Uterus (tissue), 4 donors: ENCODE measurements around the gene ATXN7L1. TPM values are rescaled to one million over a fixed set of nuclear protein-coding genes. Genes with fewer than 3 reads are reported as not detected.

ENCODE experiments used
- DNase-seq, 2 donors: peaks; one replicate each; pipeline ENCODE4 v3.0.0-alpha.2; 2019 to 2020
- H3K27ac ChIP-seq, 2 donors: fragments of 200-600 bp; sonication (generic); 1 replicate in 1 of 2; 2 replicates in 1 of 2; pipeline ENCODE4 v1.5.1; 2016 to 2018
- H3K27me3 ChIP-seq, 2 donors: fragments of 200-600 bp; sonication (generic); one replicate each; pipeline ENCODE4 v1.5.1; 2018 to 2019; ENCODE audit warnings: control low read depth in 1 of 2
- H3K36me3 ChIP-seq, 2 donors: fragments of 200-600 bp; sonication (generic); one replicate each; pipeline ENCODE4 v1.5.1; 2019; ENCODE audit warnings: control low read depth in 1 of 2
- H3K4me1 ChIP-seq, 2 donors: fragments of 200-600 bp; sonication (generic); one replicate each; pipeline ENCODE4 v1.5.1; 2018 to 2019; ENCODE audit warnings: control low read depth in 1 of 2
- H3K4me3 ChIP-seq, 2 donors: fragments of 200-600 bp; sonication (generic); 1 replicate in 1 of 2; 2 replicates in 1 of 2; pipeline ENCODE4 v1.5.1; 2018 to 2019; ENCODE audit warnings: mild to moderate bottlenecking in 1 of 2
- H3K9me3 ChIP-seq, 2 donors: fragments of 200-600 bp; sonication (generic); one replicate each; pipeline ENCODE4 v1.5.1; 2019; ENCODE audit warnings: control low read depth in 1 of 2
- CTCF ChIP-seq, 4 experiments: fragments of 200-600 bp in 2 of 4; fragments of 450-650 bp in 2 of 4; sonication (generic) in 2 of 4; IDR thresholded peaks; one replicate each; pipeline ENCODE4 v1.5.1; 2016 to 2019; ENCODE audit warnings: antibody characterized with exemption in 4 of 4, mild to moderate bottlenecking in 2 of 4, moderate library complexity in 1 of 4
- POLR2A ChIP-seq, 2 donors: fragments of 450-650 bp; IDR thresholded peaks; one replicate each; pipeline ENCODE4 v1.6.1; 2016; ENCODE audit warnings: antibody characterized with exemption in 2 of 2, mild to moderate bottlenecking in 1 of 2, moderate library complexity in 1 of 2
- intact Hi-C: fragments of 100-400 bp; cut with DNase I; formaldehyde crosslinking; loops from one replicate; pipeline ENCODE4 v1.15.1; 2023; ENCODE audit warnings: low total_unique reads
- total RNA-seq, 4 donors: library from RNA; depleted of rRNA in 3 of 4; stranded (reverse); fragments of >200 nt in 3 of 4; gene quantifications; one replicate each; pipeline versions ENCODE4 v1.1.0 to v1.2.4, GENCODE V29; 2014 to 2023
- donor health status: DM: yes; HTN: yes; CAD: no.

The ATXN7L1 gene
- total RNA-seq, 4 donors from 2014 or later = 4.4 to 22.4 (median 11.0) TPM

GRCh38 chr7:105623906-105624305 is 252.5 kb downstream of the ATXN7L1 start:
- DNase-seq = no peak
- Histone ChIP-seq H3K4me1 (no peaks in the 10 kb centered on the region), H3K4me3 (no peak overlapping the region), H3K36me3 (no peaks in the 10 kb centered on the region), H3K9me3 (no peaks in the 10 kb centered on the region), H3K27ac (no peak overlapping the region), H3K27me3 (no peaks in the 10 kb centered on the region)
- TF ChIP-seq POLR2A (IDR thresholded peaks at IDR 0.05) = no peak
- no peak for TF ChIP-seq CTCF (IDR thresholded peaks at IDR 0.05)
- intact Hi-C loops = no loop called here

DNA sequence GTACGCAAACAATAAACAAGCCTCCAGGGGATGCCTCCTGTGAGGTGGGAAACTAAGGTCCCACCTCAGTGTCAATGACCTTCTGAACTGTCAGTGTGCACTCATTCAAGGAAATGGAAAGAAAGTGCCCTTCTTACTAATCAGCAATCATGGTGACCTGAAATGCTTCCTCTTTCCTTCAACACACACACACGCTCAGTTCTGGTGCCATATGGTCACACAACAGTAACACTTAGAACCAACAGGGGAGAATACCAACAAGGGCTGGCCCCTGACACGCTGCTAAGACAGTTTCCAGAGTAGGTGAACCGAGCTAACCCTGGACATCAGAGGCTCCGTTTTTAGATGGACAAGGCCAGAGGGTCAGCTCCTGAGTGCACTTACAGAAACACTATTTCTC is 253.0 kb downstream of the ATXN7L1 start:
- H3K27me3 ChIP-seq = no peaks in the 10 kb centered on the region
- H3K4me3 ChIP-seq = no peak overlapping the region
- no peaks in the 10 kb centered on the region for H3K36me3 ChIP-seq
- TF ChIP-seq CTCF (IDR thresholded peaks at IDR 0.05) (no peak), POLR2A (IDR thresholded peaks at IDR 0.05) (no peak)
- intact Hi-C loops = no loop called here
- H3K9me3 ChIP-seq = no peaks in the 10 kb centered on the region
- H3K4me1 ChIP-seq = no peaks in the 10 kb centered on the region
- no peak overlapping the region for H3K27ac ChIP-seq
- no peak for DNase-seq

DNA sequence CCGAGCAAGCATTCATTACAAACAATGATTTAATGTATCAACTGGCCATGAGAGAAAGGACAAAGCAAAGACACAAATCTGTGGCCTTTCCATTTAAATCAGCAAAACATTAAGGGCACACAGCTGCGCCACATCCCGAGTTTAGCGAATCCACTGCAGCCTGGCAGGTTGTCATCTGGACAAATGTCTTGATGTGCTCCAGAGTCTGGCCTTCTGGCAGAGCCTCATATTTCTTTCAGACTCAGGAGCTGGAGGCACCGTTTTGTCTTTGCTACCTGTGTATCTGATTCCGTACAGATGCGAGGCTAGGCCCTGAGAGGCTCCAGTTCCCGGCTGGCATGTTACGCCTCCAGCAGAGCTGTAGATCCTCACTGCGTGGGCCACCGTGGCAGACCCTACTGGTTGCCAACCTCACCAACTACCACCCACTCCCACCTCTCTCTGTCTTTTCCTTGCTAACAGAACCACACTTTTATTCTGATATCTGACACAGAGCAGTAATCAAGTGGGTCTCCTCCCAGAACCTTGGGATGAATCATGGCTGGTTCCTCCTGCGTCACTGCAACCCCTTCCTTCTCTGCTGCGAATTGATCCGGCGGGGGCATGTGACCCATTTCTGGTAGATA is 254.2 kb downstream of the ATXN7L1 start:
- H3K36me3 ChIP-seq = no peaks in the 10 kb centered on the region
- TF ChIP-seq POLR2A (IDR thresholded peaks at IDR 0.05) (no peak), CTCF (IDR thresholded peaks at IDR 0.05) (no peak)

GRCh38 chr7:105621617-105622016 is 254.8 kb downstream of the ATXN7L1 start:
- Histone ChIP-seq H3K4me1 (no peaks in the 10 kb centered on the region), H3K27me3 (no peaks in the 10 kb centered on the region), H3K27ac (peak overlapping the region in 1 of 2 donors; percentile 27), H3K9me3 (no peaks in the 10 kb centered on the region), H3K36me3 (no peaks in the 10 kb centered on the region), H3K4me3 (no peak overlapping the region)
- DNase-seq = peak; percentile 65 to 75
- intact Hi-C loops = no loop called here
- TF ChIP-seq CTCF (IDR thresholded peaks at IDR 0.05) (no peak), POLR2A (IDR thresholded peaks at IDR 0.05) (no peak)

More for the DNA sequence above, 254.2 kb downstream of the ATXN7L1 start:
- Histone ChIP-seq H3K4me3 (no peak overlapping the region), H3K27me3 (no peaks in the 10 kb centered on the region), H3K27ac (peak overlapping the region in 1 of 2 donors; percentile 27), H3K4me1 (no peaks in the 10 kb centered on the region), H3K9me3 (no peaks in the 10 kb centered on the region)
- DNase-seq = no peak
- intact Hi-C loops = no loop called here

DNA sequence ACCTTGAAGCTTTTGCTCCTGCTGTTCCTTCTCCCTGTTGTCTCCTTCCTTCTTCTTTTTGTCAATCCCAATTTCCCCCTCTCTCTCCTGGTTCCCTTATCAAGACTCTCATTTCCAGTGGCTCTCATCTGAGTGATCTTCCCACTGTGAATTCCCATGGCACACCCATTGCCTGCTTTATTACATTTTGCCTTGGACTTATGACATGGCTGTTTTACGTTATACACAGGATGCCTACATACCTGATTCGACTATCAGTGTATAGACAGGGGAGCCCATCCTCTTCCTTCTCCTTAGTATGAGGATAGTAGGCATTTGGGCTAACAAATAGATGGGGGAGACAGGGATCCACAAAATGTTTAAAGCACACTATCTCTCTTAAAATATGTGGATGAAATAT is 255.2 kb downstream of the ATXN7L1 start:
- no peaks in the 10 kb centered on the region for H3K27me3 ChIP-seq
- TF ChIP-seq POLR2A (IDR thresholded peaks at IDR 0.05) (no peak), CTCF (IDR thresholded peaks at IDR 0.05) (no peak)
- intact Hi-C loops = no loop called here
- no peaks in the 10 kb centered on the region for H3K4me1 ChIP-seq
- peak overlapping the region in 1 of 2 donors; percentile 22 for H3K27ac ChIP-seq
- no peak overlapping the region for H3K4me3 ChIP-seq
- no peaks in the 10 kb centered on the region for H3K36me3 ChIP-seq
- no peaks in the 10 kb centered on the region for H3K9me3 ChIP-seq
- no peak for DNase-seq
